GM19328 (cell line): ENCODE results near the gene ATRIP.
"Not testable (repeated sequence)": the region's sequence is repeated elsewhere in the genome, so short reads cannot be mapped to it uniquely, and the experiment has no call there.

ENCODE experiments used
- ATAC-seq: cut with Tn5 transposase; IDR thresholded peaks from one replicate; pipeline ENCODE4 v1.9.1; 2021; ENCODE audit warnings: mild to moderate bottlenecking, moderate library complexity; ENCODE audit not compliant: unreplicated experiment

ATRIP gene

GRCh38 chr3:48467110-48467454 is 20.5 kb downstream of the ATRIP start:
- ATAC-seq = no peak

- no peak for ATAC-seq
Observed at GRCh38 chr3:48467473-48468267, 21.1 kb downstream of the ATRIP start.

- no peak for ATAC-seq
Observed at GRCh38 chr3:48468329-48468731, 21.8 kb downstream of the ATRIP start.

- ATAC-seq = no peak
Observed at GRCh38 chr3:48469046-48469915, 22.7 kb downstream of the ATRIP start.

GRCh38 chr3:48470286-48470685 is 23.7 kb downstream of the ATRIP start:
- no peak for ATAC-seq

- ATAC-seq = peak; percentile 13
Observed at GRCh38 chr3:48472673-48472922, 26.1 kb downstream of the ATRIP start.

GRCh38 chr3:48472923-48473616 is 26.5 kb downstream of the ATRIP start:
- ATAC-seq = peak; percentile 61

GRCh38 chr3:48473617-48473952 is 27.0 kb downstream of the ATRIP start:
- ATAC-seq = no peak

GRCh38 chr3:48474031-48474430 is 27.5 kb downstream of the ATRIP start:
- ATAC-seq = not testable (repeated sequence)

GRCh38 chr3:48474619-48475018 is 28.1 kb downstream of the ATRIP start:
- no peak for ATAC-seq

GRCh38 chr3:48475188-48475587 is 28.7 kb downstream of the ATRIP start:
- ATAC-seq = no peak

GRCh38 chr3:48476426-48477053 is 30.0 kb downstream of the ATRIP start:
- no peak for ATAC-seq

- ATAC-seq = no peak
Observed at GRCh38 chr3:48477959-48478520, 31.5 kb downstream of the ATRIP start.

GRCh38 chr3:48478626-48479555 is 32.4 kb downstream of the ATRIP start:
- ATAC-seq = no peak

- not testable (repeated sequence) for ATAC-seq
Observed at GRCh38 chr3:48480891-48481290, 34.4 kb downstream of the ATRIP start.

- not testable (repeated sequence) for ATAC-seq
Observed at GRCh38 chr3:48482822-48483221, 36.3 kb downstream of the ATRIP start.

- ATAC-seq = no peak
Observed at GRCh38 chr3:48486952-48487351, 40.4 kb downstream of the ATRIP start.

- no peak for ATAC-seq
Observed at GRCh38 chr3:48492461-48493202, 46.1 kb downstream of the ATRIP start.

- no peak for ATAC-seq
Observed at GRCh38 chr3:48493203-48493501, 46.6 kb downstream of the ATRIP start.

- no peak for ATAC-seq
Observed at GRCh38 chr3:48500656-48501055, 54.1 kb downstream of the ATRIP start.
